HL-60/S4 (cell line): Measurements from ENCODE around the gene NDE1.
"Not testable (repeated sequence)": the region's sequence is repeated elsewhere in the genome, so short reads cannot be mapped to it uniquely, and the experiment has no call there.

ENCODE experiments used
- in situ Hi-C: fragments of 300-500 bp; cut with MboI; formaldehyde crosslinking; loops from 2 replicates; pipeline ENCODE4 v1.14.3; 2022; ENCODE audit warnings: low sequenced_read_pairs

NDE1 gene

GRCh38 chr16:15649727-15650018 lies 372 bp upstream of the NDE1 start:
- in situ Hi-C loops: no loop called here

- in situ Hi-C loops: no loop called here
Measured at GRCh38 chr16:15650698-15651171, 690 bp downstream of the NDE1 start.

GRCh38 chr16:15652293-15653001 lies 2.4 kb downstream of the NDE1 start:
- in situ Hi-C loops: no loop called here

- in situ Hi-C loops: no loop called here
Measured at GRCh38 chr16:15653227-15653626, 3.2 kb downstream of the NDE1 start.

- in situ Hi-C loops: no loop called here
Measured at GRCh38 chr16:15654591-15654990, 4.5 kb downstream of the NDE1 start.

- in situ Hi-C loops: not testable (repeated sequence)
Measured at GRCh38 chr16:15655561-15655960, 5.5 kb downstream of the NDE1 start.

- in situ Hi-C loops: no loop called here
Measured at GRCh38 chr16:15658149-15658548, 8.1 kb downstream of the NDE1 start.

- in situ Hi-C loops: no loop called here
Measured at GRCh38 chr16:15658556-15658955, 8.5 kb downstream of the NDE1 start.

- in situ Hi-C loops: no loop called here
Measured at GRCh38 chr16:15660203-15660601, 10.2 kb downstream of the NDE1 start.

GRCh38 chr16:15665107-15665506 lies 15.1 kb downstream of the NDE1 start:
- in situ Hi-C loops: no loop called here

GRCh38 chr16:15667091-15667742 lies 17.2 kb downstream of the NDE1 start:
- in situ Hi-C loops: no loop called here

- in situ Hi-C loops: no loop called here
Measured at GRCh38 chr16:15671530-15672117, 21.6 kb downstream of the NDE1 start.

GRCh38 chr16:15672127-15672513 lies 22.1 kb downstream of the NDE1 start:
- in situ Hi-C loops: not testable (repeated sequence)

- in situ Hi-C loops: no loop called here
Measured at GRCh38 chr16:15672514-15673167, 22.6 kb downstream of the NDE1 start.

GRCh38 chr16:15674571-15674970 lies 24.5 kb downstream of the NDE1 start:
- in situ Hi-C loops: no loop called here

GRCh38 chr16:15676506-15676905 lies 26.5 kb downstream of the NDE1 start:
- in situ Hi-C loops: no loop called here

GRCh38 chr16:15677447-15677846 lies 27.4 kb downstream of the NDE1 start:
- in situ Hi-C loops: no loop called here

- in situ Hi-C loops: no loop called here
Measured at GRCh38 chr16:15682105-15682570, 32.1 kb downstream of the NDE1 start.

GRCh38 chr16:15686287-15686686 lies 36.2 kb downstream of the NDE1 start:
- in situ Hi-C loops: no loop called here

- in situ Hi-C loops: no loop called here
Measured at GRCh38 chr16:15689290-15689689, 39.2 kb downstream of the NDE1 start.

GRCh38 chr16:15690296-15690695 lies 40.3 kb downstream of the NDE1 start:
- in situ Hi-C loops: no loop called here

- in situ Hi-C loops: no loop called here
Measured at GRCh38 chr16:15691046-15691445, 41.0 kb downstream of the NDE1 start.
